ENCODE measurements around the gene DNAH14.
"Not testable (repeated sequence)": the region's sequence is repeated elsewhere in the genome, so short reads cannot be mapped to it uniquely, and the experiment has no call there.

Gene DNAH14

DNA sequence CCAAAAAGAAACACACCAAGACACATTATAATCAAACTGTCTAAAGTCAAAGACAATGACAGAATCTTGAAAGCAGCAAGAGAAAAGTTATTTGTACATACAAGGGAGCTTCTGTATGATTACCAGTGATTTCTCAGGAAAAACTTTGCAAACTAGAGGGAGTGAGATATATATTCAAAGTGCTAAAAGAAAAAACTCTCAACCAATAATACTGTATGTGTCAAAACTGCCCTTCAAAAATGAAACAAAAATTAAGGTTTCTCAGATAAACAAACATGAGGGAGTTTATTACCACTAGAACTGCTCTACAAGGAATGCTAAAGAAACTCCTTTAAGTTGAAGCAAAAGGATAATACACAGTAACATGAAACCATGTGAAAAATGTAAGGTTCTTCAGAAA is 418.9 kb downstream of the DNAH14 start:
- no peak for DNase-seq (ENCODE audit: low spot score)

DNA sequence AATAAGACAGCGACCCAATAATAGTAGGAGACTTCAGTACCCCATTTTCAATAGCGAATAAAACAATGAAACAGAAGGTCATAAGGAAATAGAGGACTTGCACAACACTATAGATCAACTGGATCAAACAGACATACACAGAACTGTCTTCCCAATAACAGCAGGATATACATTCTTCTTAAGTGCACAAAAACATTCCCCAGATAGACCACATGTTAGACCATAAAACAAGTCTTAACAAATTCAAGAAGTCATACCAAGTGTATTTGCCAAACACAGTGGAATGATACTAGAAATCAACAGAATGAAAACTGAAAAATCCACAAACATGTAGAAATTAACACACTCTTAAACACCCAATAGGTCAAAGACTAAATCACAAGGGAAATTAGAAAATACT is 420.4 kb downstream of the DNAH14 start:
- no peak for DNase-seq (ENCODE audit: low spot score)

GRCh38 chr1:225350872-225351271 is 421.4 kb downstream of the DNAH14 start:
- DNase-seq (ENCODE audit: low spot score) = no peak

GRCh38 chr1:225354906-225355305 is 425.4 kb downstream of the DNAH14 start:
- DNase-seq (ENCODE audit: low spot score) = no peak

GRCh38 chr1:225355863-225356262 is 426.4 kb downstream of the DNAH14 start:
- no peak for DNase-seq (ENCODE audit: low spot score)

GRCh38 chr1:225360119-225360518 is 430.6 kb downstream of the DNAH14 start:
- DNase-seq (ENCODE audit: low spot score) = no peak

- DNase-seq (ENCODE audit: low spot score) = no peak
Measured at GRCh38 chr1:225361176-225361575, 431.7 kb downstream of the DNAH14 start.

- DNase-seq (ENCODE audit: low spot score) = no peak
Measured at GRCh38 chr1:225362805-225363204, 433.3 kb downstream of the DNAH14 start.

GRCh38 chr1:225364439-225364838 is 435.0 kb downstream of the DNAH14 start:
- no peak for DNase-seq (ENCODE audit: low spot score)

- no peak for DNase-seq (ENCODE audit: low spot score)
Measured at GRCh38 chr1:225366018-225366417, 436.5 kb downstream of the DNAH14 start.

DNA sequence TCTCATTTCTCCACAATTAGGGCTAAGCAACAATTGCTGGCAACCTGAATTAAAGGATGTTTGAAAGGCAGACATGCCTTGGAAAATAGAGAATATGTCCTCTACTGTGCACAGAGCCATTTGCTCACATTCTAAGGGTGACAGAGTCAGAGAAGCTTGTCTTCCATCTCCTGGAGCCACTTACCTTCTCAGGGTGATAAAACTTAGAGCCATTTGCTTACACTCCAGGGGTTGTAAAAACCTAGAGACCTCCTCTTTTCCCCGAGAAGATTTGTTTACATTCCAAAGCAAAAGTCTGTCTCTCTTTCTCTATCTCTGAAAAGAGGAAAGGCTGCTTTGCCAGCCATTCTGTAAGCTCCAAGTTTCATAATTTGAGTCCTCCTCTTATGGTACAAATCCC is 437.1 kb downstream of the DNAH14 start:
- no peak for DNase-seq (ENCODE audit: low spot score)

DNA sequence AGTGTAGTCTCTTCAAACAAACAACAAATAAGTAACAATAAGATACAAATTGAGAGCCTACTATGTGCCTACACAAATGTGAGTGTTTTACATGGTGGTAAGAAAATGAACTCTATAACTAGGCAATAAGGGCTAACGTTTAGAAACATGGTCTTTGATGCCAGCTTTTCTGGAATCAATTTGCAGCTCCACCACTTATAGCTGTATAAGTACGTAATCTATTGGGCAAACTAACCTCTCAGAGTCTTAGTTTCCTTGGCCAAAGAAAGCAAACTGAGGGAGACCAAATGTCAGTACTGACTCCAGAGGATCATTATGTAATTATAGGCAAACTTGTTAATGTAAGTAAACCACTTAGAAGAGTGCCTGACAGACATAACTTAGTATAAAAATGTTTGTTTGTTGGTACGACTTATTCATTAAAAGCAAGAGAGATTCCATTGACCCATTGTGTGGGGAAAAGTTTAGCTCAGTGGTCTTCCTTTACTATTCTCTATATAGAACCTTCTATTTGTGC is 438.6 kb downstream of the DNAH14 start:
- DNase-seq (ENCODE audit: low spot score) = no peak

DNA sequence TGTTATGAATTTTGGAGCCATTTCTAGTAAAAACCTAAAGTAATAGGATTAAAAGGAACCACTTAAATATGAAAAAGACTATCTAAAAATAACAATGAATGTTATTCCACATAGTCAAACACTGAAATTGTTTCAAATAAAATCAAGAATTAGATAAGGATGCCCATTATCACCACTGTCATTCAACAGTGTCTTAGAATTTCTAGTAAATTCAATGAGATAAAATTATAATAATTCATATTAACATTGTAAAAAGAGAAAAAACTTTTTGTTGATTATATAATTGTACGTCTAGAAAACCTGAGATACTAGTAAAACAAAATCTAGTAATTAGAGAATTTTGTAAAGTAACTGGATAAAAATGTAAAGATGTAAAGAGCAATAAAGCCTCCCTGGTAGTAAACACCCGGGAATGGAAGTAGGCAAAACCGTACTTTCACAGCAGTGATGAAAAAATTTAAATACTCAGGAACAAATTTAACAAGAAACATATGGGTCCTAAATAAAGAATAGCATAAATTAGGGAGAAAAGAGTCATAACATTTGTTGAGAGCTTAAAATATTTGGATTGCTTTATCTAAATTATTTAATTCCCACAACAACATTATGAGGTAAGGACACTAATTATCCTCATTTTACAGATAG is 442.0 kb downstream of the DNAH14 start:
- DNase-seq (ENCODE audit: low spot score) = no peak

GRCh38 chr1:225373155-225373554 is 443.7 kb downstream of the DNAH14 start:
- no peak for DNase-seq (ENCODE audit: low spot score)

DNA sequence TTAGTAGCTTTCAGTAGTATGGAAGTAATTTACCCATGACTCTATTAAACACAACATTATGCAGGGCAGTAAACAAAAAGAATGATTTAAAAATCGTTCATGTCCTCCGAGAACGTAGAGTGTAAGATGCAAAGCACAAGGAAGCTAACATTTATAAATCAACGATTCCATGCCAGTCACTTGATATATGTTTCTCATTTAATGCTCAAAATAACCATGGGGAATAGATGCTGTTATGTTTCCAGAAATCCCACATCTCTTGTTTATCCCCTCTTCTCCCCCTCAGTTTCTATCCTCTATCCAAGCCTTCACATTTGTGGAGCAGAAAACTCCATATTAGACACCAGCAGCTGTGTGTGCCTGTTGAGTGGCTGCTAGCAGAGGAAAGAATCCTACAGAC is 445.5 kb downstream of the DNAH14 start:
- no peak for DNase-seq (ENCODE audit: low spot score)

GRCh38 chr1:225378880-225379279 is 449.4 kb downstream of the DNAH14 start:
- no peak for DNase-seq (ENCODE audit: low spot score)

GRCh38 chr1:225380691-225381090 is 451.2 kb downstream of the DNAH14 start:
- DNase-seq (ENCODE audit: low spot score) = no peak

- DNase-seq (ENCODE audit: low spot score) = not testable (repeated sequence)
Measured at GRCh38 chr1:225386860-225387259, 457.4 kb downstream of the DNAH14 start.

DNA sequence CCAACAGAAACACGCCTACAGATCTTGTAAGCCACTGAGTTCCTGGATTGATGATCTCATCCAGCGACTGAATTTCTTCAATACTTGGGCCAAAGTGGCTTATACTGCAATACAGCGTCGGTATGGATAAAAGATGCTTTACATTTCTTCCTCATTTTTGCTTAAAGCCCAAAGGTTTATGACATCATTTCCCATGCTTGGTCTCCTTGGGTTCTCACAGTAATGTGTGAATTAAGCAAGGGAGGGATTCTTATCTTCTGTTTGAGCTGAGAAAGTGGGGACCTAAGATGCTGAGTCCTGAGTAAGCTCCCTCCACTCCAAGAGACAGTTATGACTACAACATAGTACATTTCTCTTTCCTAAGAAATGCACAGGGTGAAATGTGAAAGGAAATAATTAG is 458.9 kb downstream of the DNAH14 start:
- no peak for DNase-seq (ENCODE audit: low spot score)

DNA sequence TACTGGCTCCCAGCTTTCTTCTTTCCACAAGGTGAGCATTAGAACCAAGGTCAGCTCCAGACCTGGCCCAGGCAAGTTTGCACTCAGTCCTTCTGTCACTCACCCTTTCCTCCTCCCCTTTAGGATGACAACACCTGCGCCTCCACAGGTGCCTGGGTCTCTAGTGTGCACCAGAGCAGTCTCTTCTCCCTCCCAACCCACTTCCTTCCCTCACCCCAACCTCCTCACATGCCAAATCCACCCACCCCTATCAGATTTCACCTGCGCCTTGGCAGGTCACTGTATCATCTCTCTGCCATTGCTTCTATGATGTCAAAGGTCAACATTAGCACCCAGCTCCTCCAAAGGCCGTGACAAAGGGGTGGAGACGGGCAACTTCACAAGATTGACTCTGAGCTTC is 460.4 kb downstream of the DNAH14 start:
- DNase-seq (ENCODE audit: low spot score) = no peak

DNA sequence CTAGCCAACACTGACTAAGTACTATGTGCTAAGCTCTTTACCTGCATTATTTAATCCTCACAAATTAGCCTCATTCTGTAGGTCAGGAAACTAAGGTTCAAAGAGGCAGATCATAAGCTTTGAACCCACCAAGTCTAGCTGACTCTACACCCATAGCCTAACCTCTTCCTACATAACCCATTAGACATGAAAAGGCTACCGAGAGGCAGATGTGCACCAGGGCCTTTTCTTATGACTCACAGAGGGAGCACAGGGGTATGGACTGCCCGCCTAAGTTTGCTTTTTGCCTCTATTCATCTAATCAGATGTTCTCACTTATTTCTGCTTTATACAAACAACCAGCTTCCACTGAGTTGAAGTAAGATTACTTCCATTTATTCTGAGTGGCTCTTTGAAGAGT is 466.9 kb downstream of the DNAH14 start:
- no peak for DNase-seq (ENCODE audit: low spot score)

DNA sequence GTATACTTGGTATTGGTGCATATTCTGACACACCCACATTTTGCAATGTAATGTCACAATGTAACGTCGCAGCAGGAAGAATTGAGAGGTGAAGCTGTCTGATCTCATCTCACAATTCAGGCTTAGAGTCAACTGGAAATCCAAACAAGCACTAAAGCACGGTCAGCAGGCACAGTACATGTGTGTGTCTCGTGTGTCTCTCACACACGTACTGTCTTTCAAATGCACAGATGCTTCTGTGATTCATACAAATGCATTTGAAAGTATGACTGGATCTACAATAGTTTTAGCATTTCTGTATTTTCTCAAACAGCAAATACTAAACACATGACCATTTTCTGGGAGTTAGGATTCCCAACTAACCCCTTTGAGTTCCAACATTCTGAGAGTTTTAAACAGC is 471.5 kb downstream of the DNAH14 start:
- no peak for DNase-seq (ENCODE audit: low spot score)

DNA sequence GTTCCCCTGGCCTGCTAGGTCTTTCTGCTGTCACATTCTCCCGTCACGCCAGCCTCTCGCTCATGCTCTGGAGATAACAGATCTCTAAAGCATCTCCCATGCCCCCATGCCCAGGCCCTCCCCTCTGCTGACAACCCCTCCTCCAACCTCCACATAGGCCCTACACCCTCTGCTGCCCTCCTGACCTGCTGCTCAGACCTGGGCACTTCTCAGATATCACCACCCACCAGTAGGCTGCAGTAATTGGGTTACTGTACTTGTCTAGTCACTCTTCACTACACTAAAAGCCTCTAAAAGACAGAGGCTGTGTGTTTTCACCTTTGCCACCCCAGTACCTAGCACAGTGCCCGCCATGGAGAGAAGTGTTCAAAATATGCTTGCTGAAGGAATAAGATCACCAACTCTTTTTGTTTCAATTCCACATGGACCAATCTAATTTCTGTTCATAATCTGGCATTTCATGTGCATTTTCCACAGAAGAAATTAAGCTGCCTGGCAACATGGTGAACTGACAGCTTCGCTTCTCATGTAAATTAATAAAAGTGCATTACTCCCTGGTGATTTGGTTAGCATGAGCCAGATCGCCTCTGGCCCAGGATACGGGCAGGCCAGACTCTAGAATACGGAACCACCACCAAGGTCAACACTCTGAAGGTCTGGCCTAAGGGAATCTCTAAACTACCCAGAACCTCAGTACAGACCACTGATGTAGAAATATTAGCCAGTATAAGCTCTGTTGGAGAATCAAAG is 477.7 kb downstream of the DNAH14 start:
- DNase-seq (ENCODE audit: low spot score) = no peak

DNA sequence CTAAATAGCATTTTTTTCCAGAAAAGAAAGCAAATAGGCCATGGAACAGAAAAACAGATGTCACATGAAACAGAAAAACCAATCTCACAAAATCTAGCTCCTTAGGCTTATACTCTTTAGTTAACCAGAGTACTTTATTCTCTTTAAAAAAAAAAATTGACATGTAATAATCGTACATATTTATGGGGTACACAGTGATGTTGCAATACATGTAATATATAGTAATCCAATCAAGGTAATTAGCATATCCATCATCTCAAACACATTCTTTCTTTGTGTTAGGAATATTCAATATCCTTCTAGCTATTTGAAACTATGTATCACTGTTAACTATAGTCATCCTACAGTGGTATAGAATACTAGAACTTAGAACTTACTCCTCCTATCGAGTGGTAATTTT is 478.3 kb downstream of the DNAH14 start:
- DNase-seq (ENCODE audit: low spot score) = no peak

Measured in hematopoietic multipotent progenitor cell treated with erythropoietin and hydrocortisone succinate and interleukin-3 and kit ligand, for 17 days (in vitro differentiated cells).